Superior temporal gyrus (tissue), 1 donor: Measurements from ENCODE around the gene TMEM74B.
"Not testable (repeated sequence)": the region's sequence is repeated elsewhere in the genome, so short reads cannot be mapped to it uniquely, and the experiment has no call there.

Source experiments
- DNase-seq: peaks from one replicate; pipeline ENCODE4 v3.0.0-alpha.2; 2016; ENCODE audit errors: extremely low spot score

TMEM74B gene

DNA sequence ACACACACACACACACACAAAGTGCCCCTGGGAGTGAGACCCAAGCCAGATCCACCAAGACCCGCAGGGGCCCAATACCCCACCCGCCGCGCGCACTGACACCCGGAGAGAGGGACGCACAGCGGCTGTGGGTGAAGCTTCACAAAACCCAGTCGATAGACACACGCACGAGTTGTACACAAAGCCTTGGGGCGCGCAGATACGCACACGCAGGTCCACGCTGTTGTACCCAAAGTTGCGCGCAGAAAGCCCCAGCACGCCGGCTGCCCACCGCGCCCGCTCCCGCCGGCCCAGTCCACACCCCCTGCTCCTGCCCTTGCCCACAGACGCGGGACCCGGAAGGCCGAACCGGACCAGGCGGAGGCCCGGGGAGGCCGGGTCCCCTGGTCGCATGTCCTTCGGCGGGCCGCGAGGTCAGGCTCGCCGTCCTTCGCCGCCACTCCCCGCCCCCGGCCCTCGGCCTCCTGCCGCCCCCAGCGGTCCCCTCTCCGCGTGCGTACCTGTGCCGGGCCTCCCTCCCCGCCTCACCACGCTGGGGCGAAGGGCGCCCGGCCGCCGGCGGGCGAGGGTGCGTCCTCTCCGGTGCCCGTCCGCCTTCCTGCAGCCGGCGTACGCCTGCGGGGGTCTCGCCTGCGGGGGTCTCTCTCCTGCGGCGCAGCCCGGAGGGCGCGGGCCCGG is at the start of gene TMEM74B:
TMEM74B (minus strand) TSS at position 344 of the 678 bp plus-strand sequence. CDS start 1,180 bp downstream, outside the sequence.
- no peak for DNase-seq

DNA sequence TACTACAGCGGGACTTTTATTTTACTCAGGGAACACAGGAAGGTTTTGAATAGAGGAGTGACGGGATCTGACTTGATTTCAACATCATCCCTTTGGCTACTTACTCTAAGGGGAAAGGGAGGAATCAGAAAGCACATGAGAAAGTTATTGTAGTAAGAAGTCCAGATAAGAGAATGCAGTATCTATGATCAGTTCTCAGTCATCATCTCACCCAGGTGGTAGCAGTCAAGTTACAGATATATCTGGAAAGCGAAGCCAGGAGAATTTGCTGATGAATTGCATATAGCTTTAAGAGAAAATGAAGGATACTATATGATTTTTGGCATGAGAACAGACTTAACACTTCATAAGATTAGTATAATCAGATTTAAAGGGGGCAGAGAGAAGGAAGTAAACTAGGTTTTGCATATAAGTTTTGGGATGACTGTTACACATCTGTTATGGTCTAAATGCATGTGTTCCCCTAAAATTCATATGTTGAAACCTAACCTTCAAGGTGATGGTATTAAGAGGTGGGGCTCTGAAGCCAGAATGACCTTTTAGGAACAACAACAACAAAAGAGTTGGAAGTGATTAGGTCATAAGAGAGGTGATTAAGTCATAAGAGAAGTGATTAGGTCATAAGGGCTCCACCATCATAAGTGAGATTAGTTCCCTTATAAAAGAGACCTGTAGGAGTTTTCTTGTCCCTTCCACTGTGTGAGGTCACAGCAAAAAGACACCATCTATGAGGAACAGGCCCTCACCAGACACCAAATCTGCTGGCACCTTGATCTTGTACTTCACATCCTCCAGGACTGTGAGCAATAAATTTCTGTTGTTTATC is 47.7 kb upstream of the TMEM74B start:
- DNase-seq: no peak

DNA sequence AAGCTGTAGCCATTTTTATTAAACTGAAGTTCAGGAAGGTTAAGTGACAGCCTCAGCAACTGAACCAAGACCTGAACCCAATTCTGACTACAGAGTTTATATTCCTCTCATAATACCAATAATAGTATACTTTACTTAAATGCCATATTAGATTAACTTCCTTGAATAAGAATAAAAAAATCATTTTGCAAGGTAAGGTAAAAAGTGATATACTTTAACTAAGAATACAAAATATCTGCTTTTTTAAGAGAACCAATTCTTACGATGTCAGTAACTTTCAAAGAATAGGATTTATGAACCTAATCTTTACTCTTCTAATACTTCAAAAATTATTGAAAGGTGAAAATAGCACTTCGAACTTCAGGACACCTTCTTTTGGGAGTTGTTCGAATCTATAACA is 44.8 kb upstream of the TMEM74B start:
- DNase-seq: no peak

DNA sequence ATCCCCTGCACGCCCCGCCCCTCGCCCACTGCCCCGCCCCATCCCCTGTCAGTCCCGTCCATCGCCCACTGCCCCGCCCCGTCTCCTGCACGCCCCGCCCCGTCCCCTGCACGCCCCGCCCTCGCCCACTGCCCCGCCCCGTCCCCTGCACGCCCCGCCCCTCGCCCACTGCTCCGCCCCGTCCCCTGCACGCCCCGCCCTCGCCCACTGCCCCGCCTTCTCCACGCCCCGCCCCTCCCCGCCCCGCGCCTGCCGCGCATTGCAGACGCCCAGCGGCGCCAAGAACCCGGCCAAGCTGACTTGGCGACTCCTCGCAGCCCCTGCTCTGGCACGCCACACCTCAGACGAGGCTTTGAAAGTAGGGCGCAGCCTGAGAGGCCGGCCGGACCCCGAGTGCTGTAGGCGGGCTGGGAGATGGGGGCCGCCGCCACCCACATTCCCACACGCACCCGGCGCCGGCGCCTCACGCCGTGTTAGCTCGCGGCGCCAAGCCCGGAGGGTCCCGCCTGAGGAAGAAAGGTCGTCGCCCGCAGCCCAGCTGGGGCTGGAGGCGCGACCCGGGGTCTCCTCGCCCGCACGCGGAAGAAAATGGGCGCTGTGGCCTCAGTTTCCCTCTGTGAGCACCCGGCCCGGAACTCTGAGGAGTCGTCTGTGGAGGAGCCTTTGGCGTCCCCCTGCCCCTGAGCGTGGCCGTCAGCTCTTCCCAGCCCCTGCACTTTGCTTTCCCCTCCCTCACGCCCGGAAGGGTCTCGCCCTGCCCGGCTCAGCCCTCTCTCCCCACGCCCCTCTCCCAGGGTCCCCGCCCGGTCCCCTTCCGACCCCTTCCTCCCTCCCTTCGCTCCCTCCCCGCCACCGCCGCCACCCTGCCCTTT is 41.2 kb upstream of the TMEM74B start, which contains the start of gene RAD21L1:
RAD21L1 (plus strand) TSS at position 262 of the 872 bp plus-strand sequence. CDS start 2,410 bp downstream, outside the sequence.
- DNase-seq: no peak

DNA sequence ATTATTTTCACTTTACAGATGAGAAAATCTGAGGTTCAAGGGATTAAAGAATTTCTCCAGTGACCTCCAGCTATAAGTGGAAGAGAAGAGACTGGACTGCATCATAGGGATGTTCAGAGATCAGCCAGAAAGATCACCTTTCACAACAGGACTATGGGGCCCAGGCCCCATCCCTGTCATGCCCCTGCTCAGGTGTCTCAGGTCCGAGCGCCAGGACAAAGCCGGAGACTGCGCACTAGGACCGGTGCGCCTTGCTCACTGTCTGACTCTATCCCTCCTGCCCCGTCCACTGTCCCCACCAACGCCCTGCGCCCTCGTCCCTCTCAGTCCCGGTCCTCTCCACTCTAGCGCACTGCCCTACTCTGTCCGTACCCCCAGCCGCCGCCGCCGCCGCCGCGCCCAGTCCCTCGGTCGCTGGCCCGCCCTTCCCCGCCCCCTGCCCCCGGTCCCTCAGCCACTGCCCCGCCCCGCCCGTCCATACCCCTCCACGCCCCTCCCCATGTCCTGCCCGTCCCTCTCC is 40.5 kb upstream of the TMEM74B start:
- DNase-seq: no peak

- no peak for DNase-seq
Measured at GRCh38 chr20:1224205-1224890, 39.6 kb upstream of the TMEM74B start.

DNA sequence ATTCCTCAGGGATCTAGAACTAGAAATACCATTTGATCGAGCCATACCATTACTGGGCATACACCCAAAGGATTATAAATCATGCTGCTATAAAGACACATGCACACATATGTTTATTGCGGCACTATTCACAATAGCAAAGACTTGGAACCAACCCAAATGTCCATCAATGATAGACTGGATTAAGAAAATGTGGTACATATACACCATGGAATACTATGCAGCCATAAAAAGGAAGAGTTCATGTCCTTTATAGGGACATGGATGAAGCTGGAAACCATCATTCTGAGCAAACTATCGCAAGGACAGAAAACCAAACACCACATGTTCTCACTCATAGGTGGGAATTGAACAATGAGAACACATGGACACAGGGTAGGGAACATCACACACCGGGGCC is 38.0 kb upstream of the TMEM74B start:
- DNase-seq: not testable (repeated sequence)

DNA sequence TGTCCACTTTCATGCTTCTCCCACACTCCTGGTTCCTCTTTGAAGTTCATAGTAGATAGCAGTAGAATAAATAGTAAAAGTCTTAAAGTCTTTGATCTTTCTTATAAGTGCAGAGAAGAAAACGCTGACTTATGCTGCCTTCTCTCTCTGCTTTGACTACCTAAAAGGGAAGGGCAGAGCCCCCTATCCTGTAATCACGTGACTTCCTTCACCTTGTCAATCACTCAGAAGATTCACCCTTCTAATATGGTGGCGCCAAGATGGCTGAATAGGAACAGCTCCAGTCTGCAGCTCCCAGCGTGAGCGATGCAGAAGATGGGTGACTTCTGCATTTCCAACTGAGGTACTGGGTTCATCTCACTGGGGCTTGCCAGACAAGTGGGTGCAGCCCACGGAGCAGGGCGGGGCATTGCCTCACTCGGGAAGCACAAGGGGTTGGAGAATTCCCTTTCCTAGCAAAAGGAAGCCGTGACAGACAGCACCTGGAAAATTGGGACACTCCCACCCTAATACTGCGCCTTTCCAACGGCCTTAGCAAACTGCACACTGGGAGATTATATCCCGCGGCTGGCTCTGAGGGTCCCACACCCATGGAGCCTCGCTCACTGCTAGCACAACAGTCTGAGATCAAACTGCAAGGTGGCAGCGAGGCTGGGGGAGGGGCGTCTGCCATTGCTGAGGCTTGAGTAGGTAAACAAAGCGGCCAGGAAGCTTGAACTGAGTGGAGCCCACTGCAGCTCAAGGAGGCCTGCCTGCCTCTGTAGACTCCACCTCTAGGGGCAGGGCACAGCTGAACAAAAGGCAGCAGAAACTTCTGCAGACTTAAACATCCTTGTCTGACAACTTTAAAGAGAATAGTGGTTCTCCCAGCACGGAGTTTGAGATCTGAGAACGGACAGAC is 32.0 kb upstream of the TMEM74B start:
- not testable (repeated sequence) for DNase-seq

- no peak for DNase-seq
Measured at GRCh38 chr20:1215386-1216170, 30.8 kb upstream of the TMEM74B start.

DNA sequence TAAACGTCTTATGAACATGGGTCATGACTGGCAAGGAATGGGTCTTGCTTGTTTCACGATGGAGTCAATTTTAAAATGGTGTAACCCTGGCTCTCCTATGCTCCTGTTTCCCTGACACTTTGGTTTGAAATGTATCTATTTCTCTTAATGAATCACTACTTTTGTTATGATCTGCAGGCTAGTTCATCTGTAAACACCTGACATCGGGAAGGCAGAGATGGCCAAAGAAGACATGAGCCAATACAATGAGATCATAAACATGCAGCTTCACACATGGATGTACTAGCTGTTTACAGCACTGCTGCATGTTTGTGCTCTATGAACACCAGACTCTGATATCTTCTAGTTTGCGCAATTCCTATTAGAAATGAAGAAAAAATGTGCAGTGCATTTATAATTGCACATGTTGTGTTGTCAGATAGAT is 30.1 kb upstream of the TMEM74B start:
- DNase-seq: no peak

GRCh38 chr20:1212607-1213396 is 28.0 kb upstream of the TMEM74B start:
- peak; percentile 81 for DNase-seq

GRCh38 chr20:1212023-1212422 is 27.2 kb upstream of the TMEM74B start:
- no peak for DNase-seq

DNA sequence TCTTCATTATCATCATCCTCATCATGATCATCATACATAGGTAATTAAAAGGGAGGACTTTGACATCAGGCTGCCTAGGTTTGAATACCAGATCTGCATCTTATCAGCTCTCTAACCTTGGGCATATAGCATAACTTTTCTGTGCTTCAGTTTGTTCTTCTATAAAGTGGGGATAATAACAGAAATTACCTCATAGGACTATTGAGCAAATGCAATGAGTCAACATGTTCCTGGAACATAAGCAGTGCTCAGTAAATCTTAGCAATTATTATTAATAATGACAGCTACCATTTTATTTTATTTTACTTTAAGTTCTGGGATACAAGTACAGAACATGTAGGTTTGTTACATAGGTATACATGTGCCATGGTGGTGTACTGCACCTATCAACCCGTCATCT is 25.7 kb upstream of the TMEM74B start:
- no peak for DNase-seq

DNA sequence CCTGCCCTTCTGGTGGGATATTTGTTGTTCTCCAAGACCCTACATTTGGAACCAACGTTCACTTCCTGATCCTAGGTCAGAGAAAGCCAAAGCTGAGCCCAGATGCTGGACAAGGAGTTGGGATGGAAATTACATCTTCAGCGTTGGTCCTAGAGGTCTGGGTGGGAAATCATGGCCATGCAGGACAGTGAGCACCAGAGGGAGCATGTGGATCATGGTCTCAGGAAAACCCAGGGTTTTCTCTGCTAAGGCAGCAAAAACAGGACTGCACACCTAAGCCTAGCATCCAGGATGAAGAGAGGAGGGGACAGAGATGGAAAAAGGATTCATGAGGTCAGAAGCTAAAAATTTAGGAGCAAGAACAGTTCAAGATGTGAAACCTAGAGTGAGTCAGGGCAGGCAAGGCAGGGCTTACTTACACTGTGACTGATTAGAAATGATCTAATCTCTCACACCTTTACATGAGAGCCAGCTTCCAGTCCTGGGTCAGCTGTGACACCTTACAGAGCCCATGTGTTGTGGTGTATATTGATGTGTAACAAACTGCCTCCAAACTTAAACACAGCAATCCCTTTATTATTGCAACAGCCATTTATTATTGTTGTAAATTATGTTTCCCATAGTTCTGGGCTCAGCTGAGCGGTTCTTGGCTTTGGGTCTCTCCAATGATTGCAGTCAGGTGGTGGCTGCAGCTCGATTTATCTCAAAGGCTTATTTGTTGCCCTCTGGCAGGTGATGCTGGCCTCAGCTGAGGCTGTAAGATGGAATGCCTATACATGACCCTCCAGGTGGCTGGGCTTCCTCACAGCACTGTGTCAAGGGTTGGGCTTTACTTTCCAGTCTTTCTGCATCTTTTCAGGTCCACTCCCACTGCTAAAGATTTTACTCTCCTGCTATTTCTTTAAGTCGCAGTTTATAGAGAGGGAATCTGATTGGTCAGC is 24.9 kb upstream of the TMEM74B start:
- DNase-seq: no peak

GRCh38 chr20:1207293-1207878 is 22.6 kb upstream of the TMEM74B start:
- no peak for DNase-seq

DNA sequence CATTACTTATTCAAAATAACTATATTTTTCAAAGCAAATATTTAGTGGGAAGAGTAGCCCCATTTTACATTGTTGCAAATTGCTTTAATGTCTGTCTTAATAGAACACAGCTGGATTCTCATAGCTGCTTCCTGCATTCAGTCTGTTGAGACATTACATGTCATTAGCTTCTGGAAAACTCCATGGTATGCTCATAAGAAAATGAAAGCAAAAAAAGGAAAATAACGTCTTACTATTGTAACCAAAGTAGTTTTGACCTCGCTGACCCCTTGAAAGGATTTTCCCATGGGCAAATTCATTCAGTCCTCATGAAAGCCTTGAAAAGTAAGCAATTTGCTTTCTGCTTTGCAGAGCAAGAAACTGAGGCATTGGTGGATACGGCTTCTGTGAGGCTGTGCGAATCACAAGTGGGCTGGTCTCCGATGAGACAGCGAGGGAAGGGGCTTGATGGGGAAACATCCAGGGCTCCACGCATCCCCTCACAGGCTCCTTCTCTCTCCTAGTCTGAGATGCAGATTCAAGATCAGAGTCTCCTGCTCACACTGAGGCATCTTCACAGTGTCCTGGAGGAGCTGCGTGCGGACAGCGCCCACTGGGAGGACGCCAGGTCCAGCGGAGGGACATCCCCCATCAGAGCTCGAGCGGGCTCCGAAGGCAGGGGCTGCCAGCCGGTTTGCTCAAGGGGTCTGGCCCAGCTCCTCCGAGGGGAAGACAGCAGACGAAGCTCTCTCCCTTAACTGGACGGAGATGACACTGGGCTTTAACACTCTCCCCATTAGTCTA is 21.8 kb upstream of the TMEM74B start:
- no peak for DNase-seq
